Measurements from ENCODE around the gene FLNC.

GRCh38 chr7:128862571-128863432 lies 32.6 kb downstream of the FLNC start, which contains the start of gene ATP6V1F:
- TF ChIP-seq, protein P1, sequence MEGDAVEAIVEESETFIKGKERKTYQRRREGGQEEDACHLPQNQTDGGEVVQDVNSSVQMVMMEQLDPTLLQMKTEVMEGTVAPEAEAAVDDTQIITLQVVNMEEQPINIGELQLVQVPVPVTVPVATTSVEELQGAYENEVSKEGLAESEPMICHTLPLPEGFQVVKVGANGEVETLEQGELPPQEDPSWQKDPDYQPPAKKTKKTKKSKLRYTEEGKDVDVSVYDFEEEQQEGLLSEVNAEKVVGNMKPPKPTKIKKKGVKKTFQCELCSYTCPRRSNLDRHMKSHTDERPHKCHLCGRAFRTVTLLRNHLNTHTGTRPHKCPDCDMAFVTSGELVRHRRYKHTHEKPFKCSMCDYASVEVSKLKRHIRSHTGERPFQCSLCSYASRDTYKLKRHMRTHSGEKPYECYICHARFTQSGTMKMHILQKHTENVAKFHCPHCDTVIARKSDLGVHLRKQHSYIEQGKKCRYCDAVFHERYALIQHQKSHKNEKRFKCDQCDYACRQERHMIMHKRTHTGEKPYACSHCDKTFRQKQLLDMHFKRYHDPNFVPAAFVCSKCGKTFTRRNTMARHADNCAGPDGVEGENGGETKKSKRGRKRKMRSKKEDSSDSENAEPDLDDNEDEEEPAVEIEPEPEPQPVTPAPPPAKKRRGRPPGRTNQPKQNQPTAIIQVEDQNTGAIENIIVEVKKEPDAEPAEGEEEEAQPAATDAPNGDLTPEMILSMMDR (IDR thresholded peaks at IDR 0.05; ENCODE audit: low read depth, low read length, poor library complexity, severe bottlenecking) = no peak
- no peak for TF ChIP-seq EZH2phosphoT487 (IDR thresholded peaks at IDR 0.05; ENCODE audit: borderline replicate concordance, low read length)

Data from DOHH2 (cell line).